GM12878 (cell line): ENCODE measurements around the gene ING4. TPM values are rescaled to one million over a fixed set of nuclear protein-coding genes. Genes with fewer than 3 reads are reported as not detected.

Experiments
- ATAC-seq: fragments of 200-7000 bp; cut with Tn5 transposase; 3 replicates; pipeline ENCODE4 v1.9.1; 2020; ENCODE audit warnings: mild to moderate bottlenecking, moderate library complexity
- BruUV-seq: library from RNA; stranded (reverse); fragments of 400-500 nt; replicated peaks from 2 replicates; lab custom pipeline; 2021; lab: Mats Ljungman, UMichigan
- CTCF ChIA-PET: fragments of 300-600 bp; sonication (Branson Sonifier 250); formaldehyde crosslinking; extraction: SDS; loops from one replicate; lab custom pipeline; 2021; ENCODE audit warnings: inconsistent platforms; lab: Yijun Ruan, JAX
- POLR2A ChIA-PET: fragments of 350-600 bp; formaldehyde crosslinking; extraction: SDS; loops from one replicate; lab custom pipeline; 2021; ENCODE audit warnings: inconsistent platforms; lab: Charles Lee
- RAD21 ChIA-PET: fragments of 300-600 bp; sonication (Branson Sonifier 250); formaldehyde crosslinking; loops from one replicate; lab custom pipeline; 2023; ENCODE audit warnings: antibody characterized with exemption; ENCODE audit not compliant: unreplicated experiment; lab: Charles Lee
- SMC1A ChIA-PET: fragments of 300-600 bp; sonication (Branson Sonifier 250); formaldehyde crosslinking; loops from one replicate; lab custom pipeline; 2023; ENCODE audit not compliant: unreplicated experiment, uncharacterized antibody; lab: Charles Lee
- DNase-seq: peaks from one replicate; pipeline ENCODE4 v3.0.0-alpha.2; 2011; ENCODE audit warnings: low read depth, low spot score
- FAIRE-seq: peaks from 3 replicates; lab custom pipeline; 2011; peaks lifted over from hg19 to GRCh38; lab: Jason Lieb, UNC
- H2AFZ ChIP-seq: 2 replicates; pipeline ENCODE4 v1.6.0; 2011; ENCODE audit warnings: low read depth, low read length, control low read depth; ENCODE audit not compliant: control insufficient read depth
- H3K27ac ChIP-seq: 2 replicates; pipeline ENCODE4 v1.5.1; 2011; ENCODE audit warnings: control low read depth; ENCODE audit not compliant: control insufficient read depth, insufficient read depth
- H3K27me3 ChIP-seq, 2 experiments: replicated peaks in 1 of 2; 2 replicates each; pipeline versions ENCODE4 v1.6.0 to v1.6.1; 2011; ENCODE audit warnings: low read length in 1 of 2; ENCODE audit not compliant: control insufficient read depth in 2 of 2, insufficient read depth in 2 of 2
- H3K36me3 ChIP-seq, 2 experiments: 2 replicates each; pipeline ENCODE4 v1.5.1; 2011; ENCODE audit warnings: low read length in 1 of 2; ENCODE audit not compliant: control insufficient read depth in 2 of 2, insufficient read depth in 2 of 2
- H3K4me1 ChIP-seq: 2 replicates; pipeline ENCODE4 v1.6.1; 2011; ENCODE audit warnings: mild to moderate bottlenecking, low read length, moderate library complexity, mixed read lengths; ENCODE audit not compliant: control insufficient read depth, insufficient read depth
- H3K4me2 ChIP-seq: 2 replicates; pipeline ENCODE4 v1.6.0; 2011; ENCODE audit warnings: control low read depth; ENCODE audit not compliant: control insufficient read depth, insufficient read depth
- H3K4me3 ChIP-seq: fragments of 200-600 bp; sonication (generic); 2 replicates; pipeline ENCODE4 v1.5.1; 2016
- H3K79me2 ChIP-seq: 2 replicates; pipeline ENCODE4 v1.6.0; 2011; ENCODE audit warnings: low read length; ENCODE audit not compliant: control insufficient read depth, insufficient read depth
- H3K9ac ChIP-seq: 2 replicates; pipeline ENCODE4 v1.8.0; 2011; ENCODE audit warnings: low read length, control low read depth, mixed read lengths; ENCODE audit not compliant: control insufficient read depth, insufficient read depth
- H3K9me3 ChIP-seq: replicated peaks from 3 replicates; pipeline ENCODE4 v1.5.1; 2011; ENCODE audit warnings: mild to moderate bottlenecking, low read length; ENCODE audit not compliant: control insufficient read depth, insufficient read depth
- H4K20me1 ChIP-seq: 2 replicates; pipeline ENCODE4 v1.6.0; 2011; ENCODE audit not compliant: control insufficient read depth, insufficient read depth
- BHLHE40 ChIP-seq, 2 experiments: fragments of 450-650 bp in 1 of 2; IDR thresholded peaks; 2 replicates each; pipeline ENCODE4 v1.6.1; 2011 to 2017; ENCODE audit warnings: low read depth in 2 of 2, borderline replicate concordance in 1 of 2, improper control_type of control experiment in 1 of 2, low read length in 1 of 2, mild to moderate bottlenecking in 1 of 2
- CBX5 ChIP-seq: sonication (generic); IDR thresholded peaks from 2 replicates; pipeline ENCODE4 v1.6.1; 2016; ENCODE audit warnings: low read depth, moderate library complexity, mild to moderate bottlenecking, inconsistent platforms
- CHD2 ChIP-seq: IDR thresholded peaks from 2 replicates; pipeline ENCODE4 v1.6.1; 2011; ENCODE audit warnings: low read depth, low read length, improper control_type of control experiment, borderline replicate concordance
- CREB1 ChIP-seq: IDR thresholded peaks from 2 replicates; pipeline ENCODE4 v1.6.1; 2012; ENCODE audit warnings: low read depth, mild to moderate bottlenecking, inconsistent platforms
- CTCF ChIP-seq, 3 experiments: IDR thresholded peaks in 2 of 3; conservative IDR thresholded peaks in 1 of 3; 2 replicates each; pipeline ENCODE4 v1.5.1; 2011; ENCODE audit warnings: low read depth in 3 of 3, low read length in 3 of 3, mild to moderate bottlenecking in 3 of 3, control low read depth in 2 of 3, moderate library complexity in 2 of 3, inconsistent platforms in 1 of 3, mixed read lengths in 1 of 3; ENCODE audit not compliant: control insufficient read depth in 2 of 3, insufficient read depth in 1 of 3; ENCODE audit errors: extremely low read depth in 1 of 3
- GATAD2B ChIP-seq: fragments of 450-650 bp; conservative IDR thresholded peaks from 2 replicates; pipeline ENCODE4 v1.6.1; 2017; ENCODE audit warnings: low read depth, mild to moderate bottlenecking, moderate library complexity
- HDGF ChIP-seq: fragments of 450-650 bp; IDR thresholded peaks from 2 replicates; pipeline ENCODE4 v1.6.1; 2016; ENCODE audit warnings: antibody characterized with exemption
- IKZF1 ChIP-seq: fragments of 450-650 bp; conservative IDR thresholded peaks from 2 replicates; pipeline ENCODE4 v1.6.1; 2017; ENCODE audit warnings: antibody characterized with exemption, mild to moderate bottlenecking
- IKZF2 ChIP-seq, 2 experiments: fragments of 450-650 bp; IDR thresholded peaks; 2 replicates each; pipeline ENCODE4 v1.6.1; 2017; ENCODE audit warnings: mild to moderate bottlenecking in 2 of 2, moderate library complexity in 2 of 2
- MLLT1 ChIP-seq: fragments of 450-650 bp; IDR thresholded peaks from 2 replicates; pipeline ENCODE4 v1.6.1; 2016; ENCODE audit warnings: mild to moderate bottlenecking
- NBN ChIP-seq: fragments of 450-650 bp; IDR thresholded peaks from 2 replicates; pipeline ENCODE4 v1.6.1; 2016
- NR2F1 ChIP-seq: fragments of 450-650 bp; conservative IDR thresholded peaks from 2 replicates; pipeline ENCODE4 v1.6.1; 2017; ENCODE audit warnings: mild to moderate bottlenecking
- POLR2A ChIP-seq: IDR thresholded peaks from 2 replicates; pipeline ENCODE4 v1.6.1; 2011; ENCODE audit warnings: low read depth, mild to moderate bottlenecking, low read length
- WGBS: methylation state at CpG from one replicate; pipeline ENCODE4 v1.1.6; 2016; ENCODE audit warnings: low lambda C conversion rate; ENCODE audit not compliant: insufficient replicate concordance, insufficient coverage; ENCODE audit errors: missing lambda C conversion rate; 5-methylcytosine and 5-hydroxymethylcytosine counted together
- in situ Hi-C: fragments of 300-500 bp; cut with MboI; formaldehyde crosslinking; loops from 9 replicates; pipeline ENCODE4 v1.14.3; 2018; ENCODE audit warnings: mixed read lengths
- intact Hi-C: fragments of 100-400 bp; cut with micrococcal nuclease; formaldehyde crosslinking; loops from one replicate; pipeline ENCODE4 v1.14.2; 2022; ENCODE audit not compliant: unreplicated experiment
- polyA plus RNA-seq, 11 experiments: library from polyadenylated mRNA; depleted of rRNA in 4 of 11; unstranded in 6 of 11; stranded (reverse) in 5 of 11; fragments of >200 nt; fragmentation: Nextera tagmentation in 4 of 11; fragmentation: Illumina TruSeq in 1 of 11; extraction: Ambion mirVana in 4 of 11; extraction: Trizol in 1 of 11; gene quantifications; 1 replicate in 1 of 11; 2 replicates in 10 of 11; pipeline versions ENCODE4 v1.2.1 to v1.2.3, GENCODE V29; 2011 to 2016; ENCODE audit warnings: inconsistent platforms in 2 of 11, missing spikeins in 2 of 11, low read depth in 1 of 11
- total RNA-seq, 4 experiments: library from RNA; depleted of rRNA in 3 of 4; stranded (reverse); fragments of >200 nt in 3 of 4; fragmentation: Illumina TruSeq in 1 of 4; extraction: Trizol in 1 of 4; gene quantifications; 2 replicates each; pipeline versions ENCODE4 v1.2.1 to v1.2.3, GENCODE V29; 2013 to 2021

ING4 gene
- total and polyA plus RNA-seq, 10 of the 15 experiments (the other 5 are each of a cell fraction or from before 2014, with no cell fraction given), result 7.2 to 53.9 (median 21.8) TPM

GRCh38 chr12:6613776-6614512, 49.0 kb downstream of the ING4 start:
- H4K20me1 ChIP-seq, result no peaks in the 10 kb centered on the region
- ChIA-PET CTCF (interaction anchor here (0.7 to 3.9 kb wide), 11 partner anchors 10 to 140 kb away, joined by 3 to 21 read pairs (median 4); partner anchors contain the start of genes NOP2 and ZNF384), SMC1A (interaction anchor here (0.7 to 3.7 kb wide), 13 partner anchors 9 to 75 kb away, joined by 3 to 13 read pairs (median 5); partner anchors contain the start of gene ZNF384), POLR2A (interaction anchor here (0.6 to 2.5 kb wide), 12 partner anchors 9 to 238 kb away, joined by 3 to 13 read pairs (median 5); partner anchors contain the start of genes CDCA3, LPAR5, PTMS and USP5), RAD21 (interaction anchor here (0.7 to 2.6 kb wide), 11 partner anchors 8 to 149 kb away, joined by 3 to 13 read pairs (median 4); partner anchors contain the start of genes LPAR5 and ZNF384)
- DNase-seq, result no peak
- H3K4me1 ChIP-seq, result peaks cover 28% of the 10 kb centered on the region
- no peaks in the 10 kb centered on the region for H3K27me3 ChIP-seq
- H3K9ac ChIP-seq, result peak overlapping the region; percentile 27; the same call in 1 of the 2 replicates
- no peaks in the 10 kb centered on the region for H3K9me3 ChIP-seq
- H3K27ac ChIP-seq, result no peak overlapping the region; the same call in 1 of the 2 replicates
- FAIRE-seq, result no peak
- peak; percentile 46; the same call in 1 of the 2 replicates for TF ChIP-seq MLLT1
- 0 out of 2 replicates have a peak, but pooled peaks have one; percentile 13 for TF ChIP-seq CHD2
- no peak for TF ChIP-seq CBX5
- TF ChIP-seq GATAD2B, result no peak
- 0 out of 2 replicates have a peak, but pooled peaks have one; percentile 20 for TF ChIP-seq NR2F1
- no peak for TF ChIP-seq CREB1
- peak; percentile 48 to 54; a peak in 3 of 4 replicates for TF ChIP-seq IKZF2 (IDR thresholded peaks at IDR 0.05)
- TF ChIP-seq CTCF (IDR thresholded peaks at IDR 0.05 in 2 of 3, conservative IDR thresholded peaks at IDR 0.05 in 1 of 3; ENCODE audit: control insufficient read depth in 2 of 3, extremely low read depth in 1 of 3, insufficient read depth in 1 of 3, low read depth in 3 of 3, low read length in 3 of 3), result peak; percentile 12 to 20 (median 17); a peak in 3 of 6 replicates
- TF ChIP-seq IKZF1, result peak; percentile 23
- peak; percentile 94 for TF ChIP-seq HDGF
- TF ChIP-seq POLR2A, result peak; percentile 44; the same call in 1 of the 2 replicates
- 0 out of 2 replicates have a peak, but pooled peaks have one; percentile 10 for TF ChIP-seq NBN
- TF ChIP-seq BHLHE40 (IDR thresholded peaks at IDR 0.05; ENCODE audit: borderline replicate concordance in 1 of 2, low read depth in 2 of 2, low read length in 1 of 2), result peak; percentile 15 to 34; a peak in 1 of 4 replicates
- no TSS peak for BruUV-seq
- 52% methylated on average over 13 of the region's 21 CpGs for WGBS
- in situ Hi-C loops, result no loop called here
- H3K4me3 ChIP-seq, result no peak overlapping the region
- no peaks in the 10 kb centered on the region for H3K36me3 ChIP-seq
- intact Hi-C loops, result loop anchor here (1.0 kb wide), 1 partner anchor 75 kb away; the partner anchor contains the start of gene ZNF384
- peak overlapping the region; percentile 47 for H2AFZ ChIP-seq
- H3K4me2 ChIP-seq, result no peak overlapping the region
- peak; percentile 68 for ATAC-seq
- H3K79me2 ChIP-seq, result no peaks in the 10 kb centered on the region
